ENCODE measurements around the gene NR2C2.
A peak's percentile ranks its signal among the peaks of the same experiment; 100 is the strongest.

GRCh38 chr3:14935592-14936345, 11.6 kb upstream of the NR2C2 start:
- no peak for TF ChIP-seq ZNF583 (CRISPR knock-in tag; IDR thresholded peaks at IDR 0.05)
- no peak for TF ChIP-seq CTBP1 (IDR thresholded peaks at IDR 0.05; ENCODE audit: borderline replicate concordance)
- no peak for TF ChIP-seq IRF2 (CRISPR knock-in tag; IDR thresholded peaks at IDR 0.05)
- no peak for TF ChIP-seq ATF1 (CRISPR knock-in tag; IDR thresholded peaks at IDR 0.05)
- TF ChIP-seq ATF1 (tag; IDR thresholded peaks at IDR 0.05) = no peak
- TF ChIP-seq, protein P1, sequence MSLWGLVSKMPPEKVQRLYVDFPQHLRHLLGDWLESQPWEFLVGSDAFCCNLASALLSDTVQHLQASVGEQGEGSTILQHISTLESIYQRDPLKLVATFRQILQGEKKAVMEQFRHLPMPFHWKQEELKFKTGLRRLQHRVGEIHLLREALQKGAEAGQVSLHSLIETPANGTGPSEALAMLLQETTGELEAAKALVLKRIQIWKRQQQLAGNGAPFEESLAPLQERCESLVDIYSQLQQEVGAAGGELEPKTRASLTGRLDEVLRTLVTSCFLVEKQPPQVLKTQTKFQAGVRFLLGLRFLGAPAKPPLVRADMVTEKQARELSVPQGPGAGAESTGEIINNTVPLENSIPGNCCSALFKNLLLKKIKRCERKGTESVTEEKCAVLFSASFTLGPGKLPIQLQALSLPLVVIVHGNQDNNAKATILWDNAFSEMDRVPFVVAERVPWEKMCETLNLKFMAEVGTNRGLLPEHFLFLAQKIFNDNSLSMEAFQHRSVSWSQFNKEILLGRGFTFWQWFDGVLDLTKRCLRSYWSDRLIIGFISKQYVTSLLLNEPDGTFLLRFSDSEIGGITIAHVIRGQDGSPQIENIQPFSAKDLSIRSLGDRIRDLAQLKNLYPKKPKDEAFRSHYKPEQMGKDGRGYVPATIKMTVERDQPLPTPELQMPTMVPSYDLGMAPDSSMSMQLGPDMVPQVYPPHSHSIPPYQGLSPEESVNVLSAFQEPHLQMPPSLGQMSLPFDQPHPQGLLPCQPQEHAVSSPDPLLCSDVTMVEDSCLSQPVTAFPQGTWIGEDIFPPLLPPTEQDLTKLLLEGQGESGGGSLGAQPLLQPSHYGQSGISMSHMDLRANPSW (CRISPR knock-in tag; IDR thresholded peaks at IDR 0.05) = no peak
- peak; percentile 91 for TF ChIP-seq ZNF384 (IDR thresholded peaks at IDR 0.05; ENCODE audit: low read depth, low read length)
- TF ChIP-seq, protein P2, sequence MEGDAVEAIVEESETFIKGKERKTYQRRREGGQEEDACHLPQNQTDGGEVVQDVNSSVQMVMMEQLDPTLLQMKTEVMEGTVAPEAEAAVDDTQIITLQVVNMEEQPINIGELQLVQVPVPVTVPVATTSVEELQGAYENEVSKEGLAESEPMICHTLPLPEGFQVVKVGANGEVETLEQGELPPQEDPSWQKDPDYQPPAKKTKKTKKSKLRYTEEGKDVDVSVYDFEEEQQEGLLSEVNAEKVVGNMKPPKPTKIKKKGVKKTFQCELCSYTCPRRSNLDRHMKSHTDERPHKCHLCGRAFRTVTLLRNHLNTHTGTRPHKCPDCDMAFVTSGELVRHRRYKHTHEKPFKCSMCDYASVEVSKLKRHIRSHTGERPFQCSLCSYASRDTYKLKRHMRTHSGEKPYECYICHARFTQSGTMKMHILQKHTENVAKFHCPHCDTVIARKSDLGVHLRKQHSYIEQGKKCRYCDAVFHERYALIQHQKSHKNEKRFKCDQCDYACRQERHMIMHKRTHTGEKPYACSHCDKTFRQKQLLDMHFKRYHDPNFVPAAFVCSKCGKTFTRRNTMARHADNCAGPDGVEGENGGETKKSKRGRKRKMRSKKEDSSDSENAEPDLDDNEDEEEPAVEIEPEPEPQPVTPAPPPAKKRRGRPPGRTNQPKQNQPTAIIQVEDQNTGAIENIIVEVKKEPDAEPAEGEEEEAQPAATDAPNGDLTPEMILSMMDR (IDR thresholded peaks at IDR 0.05 in 2 of 3, conservative IDR thresholded peaks at IDR 0.05 in 1 of 3; ENCODE audit: insufficient read depth in 2 of 3, low read depth in 1 of 3, low read length in 3 of 3) = no peak
- no peak for TF ChIP-seq SOX6 (IDR thresholded peaks at IDR 0.05)
- no peak for TF ChIP-seq NFE2L1 (tag; IDR thresholded peaks at IDR 0.05; ENCODE audit: borderline replicate concordance, low read depth)
